KMS-11 (cell line): ENCODE data around the gene NOP14.
"Not testable (repeated sequence)": the region's sequence is repeated elsewhere in the genome, so short reads cannot be mapped to it uniquely, and the experiment has no call there.

Experiments
- H2AFZ ChIP-seq: fragments of 200-600 bp; sonication (generic); 2 replicates; pipeline ENCODE4 v1.6.1; 2016; ENCODE audit warnings: antibody characterized with exemption, mixed run types, low read depth
- H3K27ac ChIP-seq: fragments of 200-600 bp; sonication (generic); 2 replicates; pipeline ENCODE4 v1.6.1; 2016; ENCODE audit warnings: mild to moderate bottlenecking, mixed run types
- H3K27me3 ChIP-seq: fragments of 200-600 bp; sonication (generic); 2 replicates; pipeline ENCODE4 v1.6.1; 2017; ENCODE audit warnings: mild to moderate bottlenecking, low read depth, mixed run types, moderate library complexity; ENCODE audit not compliant: insufficient read depth
- H3K36me3 ChIP-seq: fragments of 200-600 bp; sonication (generic); 2 replicates; pipeline ENCODE4 v1.6.1; 2017; ENCODE audit warnings: mild to moderate bottlenecking, mixed run types; ENCODE audit not compliant: insufficient read depth
- H3K4me1 ChIP-seq: fragments of 200-600 bp; sonication (generic); 2 replicates; pipeline ENCODE4 v1.6.1; 2016; ENCODE audit warnings: mild to moderate bottlenecking, low read depth, mixed run types; ENCODE audit not compliant: poor library complexity, severe bottlenecking
- H3K4me2 ChIP-seq: fragments of 200-600 bp; sonication (generic); 2 replicates; pipeline ENCODE4 v1.7.0; 2016; ENCODE audit warnings: mild to moderate bottlenecking, mixed run types
- H3K4me3 ChIP-seq: fragments of 200-600 bp; sonication (generic); IDR thresholded peaks from 2 replicates; pipeline ENCODE4 v1.6.1; 2017; ENCODE audit warnings: low read depth, low read length, mixed read lengths; ENCODE audit not compliant: insufficient read depth
- H3K79me2 ChIP-seq: fragments of 200-600 bp; sonication (generic); 2 replicates; pipeline ENCODE4 v1.6.1; 2016; ENCODE audit warnings: low read depth, mixed run types; ENCODE audit not compliant: insufficient read depth
- H3K9ac ChIP-seq: fragments of 200-600 bp; sonication (generic); 2 replicates; pipeline ENCODE4 v1.6.1; 2016; ENCODE audit warnings: mild to moderate bottlenecking, mixed run types
- H4K20me1 ChIP-seq: fragments of 200-600 bp; sonication (generic); 2 replicates; pipeline ENCODE4 v1.6.1; 2016; ENCODE audit warnings: mild to moderate bottlenecking, mixed run types; ENCODE audit not compliant: insufficient read depth
- CTCF ChIP-seq: fragments of 200-600 bp; sonication (generic); conservative IDR thresholded peaks from 2 replicates; pipeline ENCODE4 v1.6.1; 2017; ENCODE audit warnings: low read depth, mild to moderate bottlenecking, antibody characterized with exemption, low read length, moderate library complexity, mixed read lengths

The NOP14 gene

DNA sequence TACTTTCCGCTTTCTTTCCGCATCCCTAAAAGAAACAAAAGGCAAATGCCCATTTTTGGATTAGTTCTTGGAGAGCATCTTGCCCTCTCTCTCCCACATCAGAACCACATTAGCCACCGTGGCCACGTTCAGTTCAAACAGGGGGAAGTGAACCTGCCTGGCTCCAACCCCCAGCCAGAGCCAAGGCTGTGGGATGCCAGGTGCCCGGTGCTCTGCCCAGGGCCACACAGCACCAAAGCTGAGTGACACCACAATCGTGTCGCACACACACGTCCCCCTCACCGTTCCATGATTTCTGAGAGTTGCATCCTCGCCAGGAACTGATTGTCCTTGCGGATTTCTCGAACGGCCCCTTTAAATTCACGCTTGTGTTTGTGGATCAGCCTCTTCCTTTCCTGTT lies 24.3 kb downstream of the NOP14 start:
- Histone ChIP-seq H3K9ac (no peak overlapping the region), H4K20me1 (no peaks in the 10 kb centered on the region), H3K79me2 (no peaks in the 10 kb centered on the region), H3K4me3 (no peak overlapping the region), H2AFZ (no peak overlapping the region), H3K36me3 (no peaks in the 10 kb centered on the region), H3K4me2 (no peak overlapping the region), H3K4me1 (peaks cover 5% of the 10 kb centered on the region), H3K27ac (no peak overlapping the region), H3K27me3 (no peaks in the 10 kb centered on the region)
- no peak for TF ChIP-seq CTCF

- not testable (repeated sequence) for H2AFZ ChIP-seq, H4K20me1 ChIP-seq, H3K4me2 ChIP-seq, H3K27me3 ChIP-seq, H3K9ac ChIP-seq, H3K79me2 ChIP-seq, H3K4me1 ChIP-seq, H3K4me3 ChIP-seq, H3K36me3 ChIP-seq, H3K27ac ChIP-seq
These were observed 24.8 kb downstream of the NOP14 start for GRCh38 chr4:2938411-2938810.

DNA sequence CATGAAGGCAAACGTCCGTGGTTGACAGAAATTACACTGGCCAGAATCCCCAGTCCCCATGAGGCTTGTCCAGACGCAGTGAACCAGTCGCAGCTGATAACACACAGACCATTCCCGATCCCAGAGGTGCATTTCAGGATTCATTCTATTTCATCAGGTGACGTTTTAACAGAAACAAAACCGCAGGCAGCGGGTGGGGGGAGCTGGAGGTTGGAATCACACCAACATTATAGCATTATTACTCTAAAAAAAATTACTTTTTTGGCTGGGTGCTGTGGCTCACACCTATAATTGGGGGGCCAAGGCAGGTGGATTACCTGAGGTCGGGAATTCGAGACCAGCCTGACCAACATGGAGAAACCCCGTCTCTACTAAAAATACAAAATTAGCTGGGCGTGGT lies 25.2 kb downstream of the NOP14 start:
- Histone ChIP-seq H2AFZ (no peak overlapping the region), H4K20me1 (no peaks in the 10 kb centered on the region), H3K27me3 (no peaks in the 10 kb centered on the region), H3K79me2 (no peaks in the 10 kb centered on the region), H3K4me1 (peaks cover 5% of the 10 kb centered on the region), H3K36me3 (no peaks in the 10 kb centered on the region), H3K27ac (no peak overlapping the region), H3K9ac (no peak overlapping the region), H3K4me2 (no peak overlapping the region), H3K4me3 (no peak overlapping the region)
- no peak for TF ChIP-seq CTCF

- Histone ChIP-seq H3K36me3 (no peaks in the 10 kb centered on the region), H3K27me3 (no peaks in the 10 kb centered on the region), H3K4me1 (peaks cover 5% of the 10 kb centered on the region), H2AFZ (no peak overlapping the region), H3K27ac (no peak overlapping the region), H3K9ac (no peak overlapping the region), H3K4me3 (no peak overlapping the region), H3K4me2 (no peak overlapping the region), H4K20me1 (no peaks in the 10 kb centered on the region), H3K79me2 (no peaks in the 10 kb centered on the region)
- TF ChIP-seq CTCF: no peak
These were observed 25.9 kb downstream of the NOP14 start for GRCh38 chr4:2937146-2937857.

DNA sequence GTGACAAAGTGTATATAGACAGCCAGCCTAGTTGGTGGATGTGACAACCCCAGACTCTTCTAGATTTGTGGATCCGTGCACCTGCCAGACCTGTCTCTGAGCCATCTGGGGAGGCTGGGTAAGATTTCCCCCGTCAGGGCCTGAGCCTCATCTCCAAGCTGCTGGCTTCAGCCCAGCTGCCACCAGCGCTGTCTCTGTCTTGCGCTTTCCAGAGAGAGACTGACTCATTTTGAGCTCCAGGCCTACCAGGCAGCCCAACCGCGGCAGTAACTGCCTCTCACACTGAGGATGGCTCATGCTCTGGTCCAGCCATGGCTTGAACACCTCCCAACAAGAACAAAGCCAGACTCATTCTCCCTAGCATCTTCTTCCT lies 26.4 kb downstream of the NOP14 start:
- Histone ChIP-seq H3K79me2 (no peaks in the 10 kb centered on the region), H3K9ac (no peak overlapping the region), H3K36me3 (no peaks in the 10 kb centered on the region), H3K4me1 (peaks cover 5% of the 10 kb centered on the region), H4K20me1 (no peaks in the 10 kb centered on the region), H3K27ac (no peak overlapping the region), H3K27me3 (no peaks in the 10 kb centered on the region), H3K4me2 (no peak overlapping the region), H3K4me3 (no peak overlapping the region), H2AFZ (no peak overlapping the region)
- no peak for TF ChIP-seq CTCF
